Measurements from ENCODE around the gene ZFPM1. TPM values are rescaled to one million over a fixed set of nuclear protein-coding genes. Genes with fewer than 3 reads are reported as not detected.

Gene ZFPM1
- total RNA-seq, 1 experiment from 2014 or later = 1.2 TPM

DNA sequence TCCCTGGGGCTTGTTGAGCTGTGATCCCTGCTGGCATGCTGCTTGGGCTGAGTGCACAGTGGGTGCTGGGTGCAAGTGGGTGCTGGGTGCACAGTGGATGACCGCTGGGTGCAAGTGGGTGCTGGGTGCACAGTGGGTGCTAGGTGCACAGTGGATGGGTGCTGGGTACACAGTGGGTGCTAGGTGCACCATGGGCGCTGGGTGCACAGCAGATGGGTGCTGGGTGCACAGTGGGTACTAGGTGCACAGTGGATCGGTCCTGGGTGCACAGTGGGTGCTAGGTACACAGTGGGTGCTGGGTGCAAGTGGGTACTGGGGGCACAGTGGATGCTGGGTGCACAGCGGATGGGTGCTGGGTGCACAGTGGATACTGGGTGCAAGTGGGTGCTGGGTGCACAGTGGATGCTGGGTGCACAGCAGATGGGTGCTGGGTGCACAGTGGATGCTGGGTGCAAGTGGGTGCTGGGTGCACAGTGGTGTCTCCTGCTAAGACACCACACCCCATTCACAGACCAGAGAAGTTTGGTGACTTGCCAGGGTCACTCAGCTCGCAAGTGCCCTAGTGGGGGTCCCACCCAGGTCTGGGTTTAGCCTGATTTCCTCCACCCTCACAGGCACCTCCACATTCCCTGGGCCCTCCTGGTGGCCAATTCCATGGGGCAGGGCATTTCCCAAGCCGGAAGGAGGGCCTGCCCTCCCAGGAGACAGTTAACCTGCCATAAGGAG is 33.5 kb downstream of the ZFPM1 start:
- no peak for DNase-seq (ENCODE audit: low spot score)
- in situ Hi-C loops (cut with HindIII; ENCODE audit: low sequenced_read_pairs) = no loop called here

DNA sequence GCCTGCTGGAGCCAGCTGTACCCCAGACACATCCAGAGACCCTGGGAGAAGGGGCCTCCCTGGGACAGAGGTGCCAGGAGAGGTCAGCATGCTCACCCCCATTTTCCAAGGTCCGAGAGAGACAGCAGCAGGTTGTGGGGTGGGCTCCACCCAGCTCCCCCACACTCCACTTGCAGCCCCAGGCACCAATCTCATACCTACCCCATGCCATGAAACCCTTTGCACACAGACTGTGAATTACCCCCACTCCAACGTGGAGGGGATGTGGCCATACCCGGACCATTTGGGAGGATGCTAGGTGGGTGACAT is 34.0 kb downstream of the ZFPM1 start:
- in situ Hi-C loops (cut with HindIII; ENCODE audit: low sequenced_read_pairs) = no loop called here
- DNase-seq (ENCODE audit: low spot score) = no peak

DNA sequence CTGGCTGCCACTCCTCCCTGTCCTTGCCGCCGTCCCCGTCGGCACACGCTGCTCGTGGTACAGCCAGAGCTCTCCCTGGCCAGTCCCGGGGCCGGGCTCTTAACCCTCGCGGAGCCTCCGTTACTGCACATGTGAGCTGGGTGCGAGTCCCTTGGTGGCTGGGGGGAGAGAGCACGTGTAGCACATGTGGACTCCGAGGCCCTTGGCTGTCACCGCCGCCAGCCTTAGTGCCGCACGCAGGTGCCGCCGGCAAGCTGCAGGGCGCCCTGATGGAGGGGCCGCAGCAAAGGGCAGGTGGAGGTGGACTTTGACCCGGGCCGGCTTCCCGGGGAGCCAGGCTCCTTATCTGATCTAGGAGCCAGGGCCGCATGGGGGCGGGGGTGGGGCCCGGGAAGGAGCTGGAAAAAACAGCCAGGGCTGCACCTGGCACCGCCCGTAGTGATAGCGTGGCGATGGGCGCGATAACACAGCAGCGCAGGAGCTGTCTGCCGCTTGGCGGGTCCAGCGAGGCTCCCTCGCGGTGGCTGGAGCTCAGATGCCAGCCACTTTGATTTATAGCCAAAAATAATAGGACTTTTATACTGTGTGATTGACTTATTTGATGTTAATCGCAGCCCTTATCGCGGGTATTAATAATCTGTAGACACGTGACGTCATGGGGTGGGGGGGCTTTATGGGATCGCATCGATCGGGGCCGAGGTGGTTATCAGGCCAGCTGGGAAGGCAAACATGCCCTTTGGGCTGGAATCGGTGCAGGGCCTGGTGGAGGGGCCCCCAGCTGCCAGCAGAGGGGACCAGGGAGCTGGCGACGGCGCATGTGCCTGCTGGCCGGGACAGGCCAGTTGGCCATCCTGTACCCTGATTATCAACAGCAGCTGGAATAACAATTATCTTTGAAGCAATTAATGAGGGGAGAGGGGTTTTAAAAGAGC is 35.1 kb downstream of the ZFPM1 start:
- in situ Hi-C loops (cut with HindIII; ENCODE audit: low sequenced_read_pairs) = no loop called here
- DNase-seq (ENCODE audit: low spot score) = no peak

DNA sequence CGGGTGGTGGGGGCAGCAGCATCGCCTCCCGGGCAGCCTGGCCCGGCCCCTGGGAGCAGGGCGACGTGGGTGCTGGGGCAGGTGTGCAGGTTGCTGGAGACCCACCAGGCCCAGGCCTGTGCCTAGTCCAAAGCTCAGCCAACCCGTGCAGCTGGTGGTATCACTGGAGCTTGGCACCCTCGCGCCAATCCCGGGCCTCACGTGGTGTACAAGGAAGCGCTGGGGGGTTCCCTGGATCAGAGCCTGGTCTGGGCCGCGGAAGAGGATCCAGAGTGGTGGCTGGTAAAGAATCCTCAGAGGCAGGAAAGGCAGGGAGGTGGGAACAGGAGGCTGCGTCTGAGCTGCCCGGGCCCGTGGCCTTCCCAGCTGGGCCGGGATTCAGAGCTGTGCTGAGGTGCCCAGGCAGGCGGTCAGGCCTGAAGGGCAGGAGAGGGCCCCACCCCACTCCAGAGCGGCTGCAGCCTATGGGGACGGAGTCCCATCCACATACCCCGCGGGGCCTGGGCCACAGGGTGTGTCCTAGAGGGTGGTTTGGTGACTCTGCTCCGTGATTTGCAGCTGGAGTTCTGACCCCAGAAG is 36.2 kb downstream of the ZFPM1 start:
- DNase-seq (ENCODE audit: low spot score) = no peak
- in situ Hi-C loops (cut with HindIII; ENCODE audit: low sequenced_read_pairs) = no loop called here

DNA sequence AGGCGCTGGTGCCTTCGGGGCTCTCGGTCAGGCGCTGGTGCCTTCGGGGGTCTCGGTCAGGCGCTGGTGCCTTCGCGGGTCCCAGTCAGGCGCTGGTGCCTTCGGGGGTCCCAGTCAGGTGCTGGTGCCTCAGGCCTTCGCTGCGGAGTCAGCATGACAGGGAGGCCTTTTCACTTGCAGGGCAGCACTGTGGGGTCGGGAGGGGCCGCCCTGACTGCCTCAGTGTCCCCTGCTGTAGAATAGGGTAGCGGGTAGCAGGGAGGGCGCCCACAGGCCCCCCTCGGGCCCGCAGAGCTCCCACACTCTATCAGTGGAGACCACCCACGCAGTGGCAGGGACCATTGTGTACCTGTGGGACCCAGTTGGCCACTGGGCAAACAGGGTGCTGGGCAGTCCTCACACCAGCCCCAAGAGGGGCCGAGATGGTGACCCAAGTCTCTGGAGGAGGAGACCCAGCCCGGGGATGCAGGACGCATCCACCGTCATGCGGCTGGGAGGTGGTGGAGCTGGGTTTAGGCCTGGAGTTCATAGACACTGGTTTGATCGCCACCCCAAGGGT is 38.0 kb downstream of the ZFPM1 start:
- no peak for DNase-seq (ENCODE audit: low spot score)
- in situ Hi-C loops (cut with HindIII; ENCODE audit: low sequenced_read_pairs) = no loop called here

DNA sequence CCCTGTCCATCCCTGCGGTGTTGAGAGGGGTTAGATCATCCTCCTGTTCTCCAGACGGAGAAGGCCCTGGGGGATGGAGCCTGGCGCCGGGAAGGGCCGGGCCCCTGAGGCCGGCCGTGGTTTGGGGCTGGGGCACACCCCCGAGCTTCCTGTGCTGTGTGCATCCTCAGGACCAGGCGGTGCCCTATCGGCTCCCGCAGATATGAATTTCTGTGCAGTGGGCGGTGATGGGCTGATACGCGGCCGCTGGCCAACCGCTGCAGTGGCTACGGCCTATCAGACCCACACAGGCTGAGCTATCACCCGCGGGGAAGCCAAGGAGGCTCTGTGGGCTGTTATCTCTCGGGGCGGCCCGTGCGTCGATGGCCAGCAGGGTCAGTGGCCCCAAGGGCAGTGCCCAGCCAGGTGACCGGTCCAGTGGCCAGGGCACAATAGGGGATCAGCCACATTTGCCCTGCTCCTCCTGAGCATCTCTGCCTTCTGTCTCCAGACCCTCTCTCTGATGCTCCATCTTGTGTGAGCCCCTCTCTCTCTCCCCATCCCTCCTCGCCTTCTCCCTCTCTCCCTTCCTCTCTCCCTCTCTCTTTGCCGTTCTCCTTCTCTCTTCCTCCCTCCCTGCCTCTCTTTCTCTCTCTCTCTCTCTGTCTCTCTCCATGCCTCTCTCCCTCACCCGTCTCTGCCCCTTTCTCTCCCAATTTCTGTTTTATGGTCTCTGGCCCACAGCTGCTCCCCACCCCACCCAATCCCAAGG is 38.7 kb downstream of the ZFPM1 start:
- in situ Hi-C loops (cut with HindIII; ENCODE audit: low sequenced_read_pairs) = no loop called here
- no peak for DNase-seq (ENCODE audit: low spot score)

DNA sequence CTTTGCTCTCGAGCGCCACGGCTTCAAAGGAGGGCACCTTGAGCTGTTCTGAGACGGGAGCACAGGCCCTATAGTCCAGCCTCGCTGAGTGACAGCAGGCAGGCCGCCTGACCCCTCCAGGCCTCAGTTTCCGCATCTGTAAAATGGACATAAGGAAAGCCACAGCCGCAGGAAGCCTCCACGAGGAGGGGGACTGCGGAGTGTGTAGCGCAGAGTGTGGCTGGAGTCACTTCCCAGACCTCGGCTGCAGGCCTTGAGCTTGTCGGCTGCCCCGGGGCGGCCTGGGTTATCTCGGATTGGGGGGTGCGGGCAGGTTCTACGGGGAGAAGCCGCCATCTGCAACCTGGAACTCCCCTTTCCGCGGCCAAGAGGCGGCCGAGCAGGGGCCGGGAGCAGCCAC is 40.8 kb downstream of the ZFPM1 start:
- no peak for DNase-seq (ENCODE audit: low spot score)
- in situ Hi-C loops (cut with HindIII; ENCODE audit: low sequenced_read_pairs) = no loop called here

DNA sequence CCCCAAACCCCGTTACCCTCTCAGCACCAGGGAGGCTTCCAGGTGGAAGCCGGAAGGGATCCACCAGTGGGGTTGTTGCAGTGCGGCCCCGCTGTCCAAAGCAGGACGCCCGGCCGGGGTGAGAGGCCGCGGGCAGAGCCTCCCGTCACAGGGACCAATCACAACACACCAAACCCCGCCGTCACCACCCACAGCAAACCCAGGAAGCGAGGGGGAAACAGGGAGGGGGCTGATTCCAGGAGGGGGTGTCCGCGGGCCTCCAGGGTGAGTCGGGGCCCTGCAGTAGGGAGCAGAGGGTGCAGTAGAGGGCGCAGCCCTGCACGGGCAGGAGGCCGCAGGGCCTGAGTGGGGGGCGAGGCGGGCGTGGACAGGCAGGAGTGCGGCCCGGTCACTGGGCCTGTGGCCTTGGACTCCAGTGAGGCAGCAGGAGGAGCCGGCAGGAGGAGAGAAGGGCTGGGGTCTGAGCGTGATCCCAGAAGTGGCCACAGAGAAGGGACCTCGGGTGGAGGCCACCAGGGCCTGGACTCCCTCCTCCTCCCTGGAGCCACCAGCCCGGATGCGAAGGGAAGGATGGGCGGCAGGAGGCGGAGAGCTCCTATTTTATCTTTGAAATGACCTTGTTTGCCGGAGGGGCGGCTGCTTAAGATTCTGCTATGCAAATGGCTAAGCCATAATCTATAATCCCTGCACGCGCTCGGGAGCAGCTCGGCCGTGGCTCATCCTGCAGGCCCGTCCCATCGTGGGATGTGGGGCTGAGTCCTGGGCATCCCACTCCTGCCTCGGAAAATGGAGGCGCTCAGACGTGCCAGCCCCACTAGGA is 41.5 kb downstream of the ZFPM1 start:
- in situ Hi-C loops (cut with HindIII; ENCODE audit: low sequenced_read_pairs) = no loop called here
- DNase-seq (ENCODE audit: low spot score) = no peak

DNA sequence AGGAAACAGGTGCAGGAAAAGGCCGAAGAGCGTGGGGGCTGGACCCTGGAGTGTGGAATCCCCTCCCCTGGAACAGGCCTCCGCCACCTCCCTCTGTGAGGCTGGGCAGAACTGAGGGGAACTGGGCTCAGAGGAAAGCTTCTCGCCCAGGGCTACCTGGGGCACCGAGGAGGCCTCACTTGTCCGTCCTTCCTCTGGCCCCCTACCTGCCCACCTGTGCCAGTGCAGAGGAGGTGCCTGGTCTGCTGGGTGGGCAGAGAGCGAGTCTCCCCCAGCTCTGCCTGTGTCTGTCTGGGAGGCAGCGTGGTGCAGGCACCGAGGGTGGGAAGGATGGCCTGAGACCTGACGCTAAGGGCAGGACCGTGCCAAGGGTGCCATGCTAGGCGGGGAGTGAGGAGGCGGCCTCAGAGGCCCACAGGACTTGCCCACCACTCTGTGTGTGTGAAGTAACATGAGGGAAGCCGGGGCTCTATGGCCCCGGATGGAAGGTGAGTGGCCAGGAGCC is 42.2 kb downstream of the ZFPM1 start:
- in situ Hi-C loops (cut with HindIII; ENCODE audit: low sequenced_read_pairs) = no loop called here
- DNase-seq (ENCODE audit: low spot score) = no peak

DNA sequence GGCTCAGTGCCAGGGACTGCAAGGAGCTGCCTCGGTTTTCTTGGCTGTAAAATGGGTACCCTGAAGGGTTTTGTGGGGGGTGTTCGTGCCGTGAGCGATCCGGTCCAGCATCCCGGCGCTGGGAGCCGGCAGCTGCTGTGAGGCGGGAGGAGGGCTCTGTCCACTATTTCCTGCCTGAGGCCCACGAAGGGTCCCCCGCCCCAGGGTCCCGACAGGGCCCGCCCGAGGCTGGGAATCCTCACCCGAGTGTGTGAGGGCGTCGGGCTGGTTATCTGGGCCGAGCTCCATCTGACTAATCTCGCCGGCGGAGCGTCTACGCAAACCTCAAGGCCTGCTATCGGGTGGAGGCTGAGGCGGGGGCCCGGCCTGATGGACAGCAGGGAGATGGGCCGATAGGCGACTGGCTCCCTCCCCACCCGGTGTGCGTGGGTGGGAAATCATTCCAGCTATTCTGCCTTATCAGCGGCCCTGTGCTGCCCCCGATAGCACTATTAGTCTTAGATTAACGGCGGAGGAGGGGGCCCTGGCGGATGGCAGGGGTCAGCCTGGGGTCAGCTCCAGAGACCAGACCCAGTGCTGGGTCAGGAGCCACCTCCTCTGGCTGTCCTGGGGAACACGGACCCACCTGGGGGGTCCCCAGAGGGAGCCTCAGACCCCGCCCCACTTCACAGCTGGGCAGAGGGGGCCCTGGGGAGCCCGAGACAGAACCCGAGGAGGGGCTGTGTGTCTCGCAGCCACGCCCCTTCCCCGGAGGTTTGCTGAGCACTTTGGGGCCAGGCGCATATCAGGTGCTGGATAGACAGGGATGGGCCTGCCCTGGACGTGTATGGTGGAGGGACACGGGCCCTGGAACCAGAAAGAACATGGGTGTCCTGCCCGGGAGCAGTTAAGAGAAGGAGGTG is 44.7 kb downstream of the ZFPM1 start:
- no peak for DNase-seq (ENCODE audit: low spot score)
- in situ Hi-C loops (cut with HindIII; ENCODE audit: low sequenced_read_pairs) = no loop called here

DNA sequence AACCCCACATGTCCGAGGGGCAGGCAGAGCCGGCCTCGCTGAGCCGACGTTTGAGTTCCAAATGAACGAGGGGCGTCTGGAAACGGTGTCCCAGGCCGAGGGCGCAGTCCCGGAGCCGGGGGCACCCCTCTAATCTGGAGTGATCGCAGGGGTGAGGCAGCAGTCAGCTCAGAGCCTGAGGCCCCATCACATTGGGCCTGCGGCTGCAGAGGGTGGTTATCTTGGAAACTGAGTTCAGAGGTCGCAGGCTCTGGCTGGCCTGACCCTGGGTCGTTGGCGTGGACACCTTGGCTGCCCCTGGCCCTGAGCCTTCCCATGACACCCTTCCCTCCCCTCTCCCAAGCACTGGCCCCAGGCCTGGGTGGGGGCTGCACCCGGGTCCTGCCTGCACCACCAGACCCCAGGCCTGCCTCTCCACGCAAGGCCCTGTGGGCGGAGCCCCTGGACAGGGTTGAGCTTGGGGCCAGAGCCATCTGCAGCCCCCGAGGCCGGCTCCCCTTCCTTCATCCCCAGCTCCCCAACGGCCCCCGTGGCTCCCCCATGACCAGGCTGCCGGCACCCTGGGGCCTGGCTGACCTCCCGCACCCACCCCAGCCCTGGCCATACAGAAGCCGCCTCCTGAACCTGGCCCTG is 45.6 kb downstream of the ZFPM1 start:
- in situ Hi-C loops (cut with HindIII; ENCODE audit: low sequenced_read_pairs) = no loop called here
- DNase-seq (ENCODE audit: low spot score) = no peak

DNA sequence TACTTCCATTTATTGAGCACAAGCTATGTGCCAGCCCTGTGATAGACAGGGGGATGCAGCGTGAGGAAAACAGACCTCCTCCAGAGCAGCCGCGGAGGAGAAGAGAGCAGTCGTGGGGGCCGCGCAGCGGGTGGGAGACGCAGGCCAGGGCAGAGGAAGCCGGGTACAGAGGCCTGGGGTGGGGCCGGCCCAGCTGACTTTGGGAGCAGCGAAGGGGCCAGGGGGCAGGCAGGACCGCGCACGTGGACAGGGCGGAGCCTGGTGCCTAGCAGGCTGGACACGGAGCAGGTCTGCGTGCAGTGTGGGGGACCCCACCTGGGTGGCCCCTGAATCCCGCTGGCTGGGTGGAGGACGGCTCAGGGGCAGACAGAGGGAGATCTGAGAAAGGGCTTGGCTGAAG is 46.2 kb downstream of the ZFPM1 start:
- in situ Hi-C loops (cut with HindIII; ENCODE audit: low sequenced_read_pairs) = no loop called here
- no peak for DNase-seq (ENCODE audit: low spot score)

DNA sequence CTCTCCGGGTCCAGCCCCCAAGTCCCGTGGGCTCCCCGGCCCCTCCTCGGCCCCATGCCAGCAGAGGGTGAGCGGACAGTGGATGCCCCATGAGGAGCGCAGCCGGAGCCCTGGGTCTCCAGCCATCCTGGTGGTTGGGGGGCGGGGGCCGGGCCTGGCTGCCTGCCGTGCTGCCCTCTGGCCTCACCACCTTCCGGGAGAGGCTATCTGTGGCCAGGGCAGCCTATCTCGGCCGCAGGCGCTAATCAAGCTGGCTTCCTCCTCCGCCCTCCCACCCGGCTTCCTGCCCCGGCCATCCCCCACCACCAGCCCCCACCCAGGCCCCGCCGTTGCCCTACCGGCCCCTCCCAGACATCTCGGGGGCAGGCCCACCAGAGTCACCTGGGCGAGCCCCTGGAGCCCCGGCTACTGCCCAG is 46.8 kb downstream of the ZFPM1 start:
- in situ Hi-C loops (cut with HindIII; ENCODE audit: low sequenced_read_pairs) = no loop called here
- no peak for DNase-seq (ENCODE audit: low spot score)

DNA sequence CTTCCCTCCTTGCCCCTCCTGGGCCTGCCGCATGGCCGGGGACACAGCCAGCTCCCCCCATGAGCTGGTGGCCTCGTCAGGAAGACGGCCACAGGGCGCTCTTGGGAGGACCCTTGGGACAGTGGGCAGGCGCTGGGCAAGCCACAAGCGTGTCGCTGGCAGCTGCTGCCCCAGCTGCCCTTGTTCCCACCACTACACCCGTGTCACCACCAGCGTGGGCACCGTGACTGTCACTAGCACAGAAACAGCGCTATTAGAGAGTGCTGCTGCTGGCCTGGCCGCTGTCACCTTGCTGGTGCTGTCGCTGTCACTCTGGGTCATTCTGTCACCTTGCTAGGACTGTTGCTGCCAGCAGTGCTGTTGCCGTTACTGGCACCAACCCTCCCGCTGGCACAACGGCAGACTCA is 47.2 kb downstream of the ZFPM1 start:
- in situ Hi-C loops (cut with HindIII; ENCODE audit: low sequenced_read_pairs) = no loop called here
- DNase-seq (ENCODE audit: low spot score) = no peak

DNA sequence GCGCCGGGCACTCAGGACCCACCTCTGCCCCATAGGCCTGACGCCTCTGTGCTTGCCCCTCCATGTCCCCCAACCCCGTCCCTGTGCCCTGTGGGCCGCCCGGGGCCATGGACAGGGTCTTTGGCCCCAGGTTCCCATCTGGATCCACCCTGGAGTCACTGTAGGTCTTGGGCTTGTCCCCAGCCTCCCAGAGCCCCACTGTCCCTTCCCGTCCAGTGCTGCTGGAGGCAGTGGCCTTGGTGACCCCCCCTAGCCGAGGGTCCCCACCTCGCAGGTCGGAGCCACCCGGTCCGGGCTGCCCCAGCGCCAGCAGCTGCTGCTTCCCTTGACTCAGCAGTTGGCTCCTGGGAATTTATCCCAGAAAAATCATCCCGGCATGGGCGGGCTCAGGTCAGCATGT is 49.3 kb downstream of the ZFPM1 start:
- no peak for DNase-seq (ENCODE audit: low spot score)
- in situ Hi-C loops (cut with HindIII; ENCODE audit: low sequenced_read_pairs) = no loop called here

DNA sequence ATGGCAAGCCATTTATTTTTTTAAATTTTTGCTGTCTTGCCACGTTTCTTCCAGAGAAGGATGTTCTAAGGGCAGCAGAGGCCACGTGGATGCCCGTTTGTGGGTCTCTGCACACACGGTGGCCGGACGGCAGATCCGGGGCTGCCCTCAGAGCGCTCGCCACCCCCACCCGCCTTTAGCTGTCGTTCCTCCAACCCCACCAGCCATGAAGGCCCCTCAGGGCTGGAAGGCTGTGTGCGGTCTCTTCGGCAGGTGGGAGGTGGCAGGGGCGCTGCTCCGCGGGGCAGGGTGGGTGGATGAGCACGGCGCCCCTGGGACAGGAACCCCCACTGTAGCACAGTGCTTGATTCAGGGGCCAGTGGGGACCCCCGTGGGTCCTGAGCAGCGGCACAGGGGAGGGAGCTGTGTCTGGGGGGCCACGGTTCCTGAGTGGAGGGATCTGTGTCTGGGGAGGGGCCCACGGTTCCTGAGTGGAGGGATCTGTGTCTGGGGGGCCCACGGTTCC is 49.7 kb downstream of the ZFPM1 start:
- no peak for DNase-seq (ENCODE audit: low spot score)
- in situ Hi-C loops (cut with HindIII; ENCODE audit: low sequenced_read_pairs) = no loop called here

DNA sequence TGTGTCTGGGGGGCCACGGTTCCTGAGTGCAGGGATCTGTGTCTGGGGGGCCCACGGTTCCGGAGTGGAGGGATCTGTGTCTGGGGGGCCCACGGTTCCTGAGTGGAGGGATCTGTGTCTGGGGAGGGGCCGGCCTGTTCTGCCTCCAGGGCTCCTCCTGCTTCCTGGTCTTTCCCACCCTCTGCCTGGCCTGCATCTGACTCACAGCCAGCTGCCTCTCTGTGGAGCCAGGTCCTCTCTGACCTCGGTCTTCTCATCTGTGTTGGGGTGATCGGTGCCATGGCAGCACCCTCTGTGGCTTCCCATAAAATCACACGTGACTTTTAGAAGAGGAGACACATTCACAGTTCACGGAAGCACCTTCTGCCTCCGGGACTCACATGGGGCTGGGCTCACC is 50.3 kb downstream of the ZFPM1 start:
- in situ Hi-C loops (cut with HindIII; ENCODE audit: low sequenced_read_pairs) = no loop called here

More for the DNA sequence above, 50.3 kb downstream of the ZFPM1 start:
- DNase-seq (ENCODE audit: low spot score) = no peak
